Panc1 (cell line): ENCODE results near the gene KREMEN2. TPM values are rescaled to one million over a fixed set of nuclear protein-coding genes. Genes with fewer than 3 reads are reported as not detected.

ENCODE experiments used
- ATAC-seq: fragments of 200-7000 bp; cut with Tn5 transposase; 2 replicates; pipeline ENCODE4 v1.9.1; 2020; ENCODE audit warnings: mild to moderate bottlenecking, moderate library complexity
- BruUV-seq: library from RNA; stranded (reverse); fragments of 400-500 nt; replicated peaks from 2 replicates; lab custom pipeline; 2021; lab: Mats Ljungman, UMichigan
- CTCF ChIA-PET: fragments of 300-600 bp; sonication (Branson Sonifier 250); formaldehyde crosslinking; loops from one replicate; lab custom pipeline; 2022; ENCODE audit warnings: antibody characterized with exemption; lab: Charles Lee
- POLR2A ChIA-PET: fragments of 300-600 bp; sonication (Branson Sonifier 250); formaldehyde crosslinking; loops from one replicate; lab custom pipeline; 2022; ENCODE audit warnings: antibody characterized with exemption; lab: Charles Lee
- DNase-seq: peaks from one replicate; pipeline ENCODE4 v3.0.0-alpha.2; 2010; ENCODE audit warnings: low read depth, low spot score
- H3K27ac ChIP-seq: 2 replicates; pipeline ENCODE4 v1.5.1; 2011; ENCODE audit warnings: mild to moderate bottlenecking, low read length, inconsistent platforms
- H3K27me3 ChIP-seq: fragments of 200-500 bp; sonication (Bioruptor generic); 2 replicates; pipeline ENCODE4 v1.6.0; 2014; ENCODE audit warnings: low read length, inconsistent platforms; ENCODE audit not compliant: control insufficient read depth, insufficient read depth
- H3K36me3 ChIP-seq: fragments of 200-500 bp; sonication (Bioruptor generic); 2 replicates; pipeline ENCODE4 v1.5.1; 2014; ENCODE audit warnings: inconsistent platforms, mild to moderate bottlenecking, low read length, moderate library complexity; ENCODE audit not compliant: control insufficient read depth, insufficient read depth
- H3K4me1 ChIP-seq: 2 replicates; pipeline ENCODE4 v1.5.1; 2011; ENCODE audit warnings: inconsistent platforms, mild to moderate bottlenecking, low read length, moderate library complexity; ENCODE audit not compliant: control insufficient read depth, insufficient read depth
- H3K4me3 ChIP-seq, 2 experiments: 2 replicates each; pipeline ENCODE4 v1.5.1; 2011 to 2012; ENCODE audit warnings: low read depth in 2 of 2, low read length in 2 of 2, mild to moderate bottlenecking in 2 of 2, inconsistent platforms in 1 of 2, moderate library complexity in 1 of 2
- H3K9me3 ChIP-seq: fragments of 200-500 bp; sonication (Bioruptor generic); 2 replicates; pipeline ENCODE4 v1.5.1; 2014; ENCODE audit warnings: low read depth, mild to moderate bottlenecking, inconsistent platforms, low read length, moderate library complexity; ENCODE audit not compliant: control insufficient read depth, insufficient read depth
- CTCF ChIP-seq: fragments of 450-650 bp; IDR thresholded peaks from 2 replicates; pipeline ENCODE4 v1.5.1; 2017; ENCODE audit warnings: mild to moderate bottlenecking
- POLR2AphosphoS5 ChIP-seq: IDR thresholded peaks from 2 replicates; pipeline ENCODE4 v1.6.1; 2012; ENCODE audit warnings: mild to moderate bottlenecking, low read depth, low read length, moderate library complexity
- REST ChIP-seq, 2 experiments: IDR thresholded peaks; 2 replicates each; pipeline ENCODE4 v1.6.1; 2011 to 2012; ENCODE audit warnings: low read depth in 2 of 2, control low read depth in 1 of 2, low read length in 1 of 2, mild to moderate bottlenecking in 1 of 2, moderate library complexity in 1 of 2; ENCODE audit not compliant: insufficient read depth in 1 of 2
- SIN3A ChIP-seq: IDR thresholded peaks from 2 replicates; pipeline ENCODE4 v1.6.1; 2012; ENCODE audit warnings: low read depth, mild to moderate bottlenecking, low read length, moderate library complexity, borderline replicate concordance; ENCODE audit not compliant: insufficient read depth
- TCF7L2 ChIP-seq: IDR thresholded peaks from 2 replicates; pipeline ENCODE4 v1.6.1; 2011; ENCODE audit warnings: mild to moderate bottlenecking, low read depth, low read length, inconsistent platforms
- in situ Hi-C: cut with HindIII; loops from 2 replicates; pipeline ENCODE4 v1.10.0; 2016; ENCODE audit warnings: low sequenced_read_pairs, low pct_unique_long_range_greater_than_20kb
- intact Hi-C: fragments of 100-400 bp; cut with micrococcal nuclease; formaldehyde crosslinking; loops from one replicate; pipeline ENCODE4 v1.10.0; 2022; ENCODE audit not compliant: unreplicated experiment
- total RNA-seq: library from RNA; stranded (reverse); gene quantifications from one replicate; pipeline ENCODE4 v1.2.1, GENCODE V29; 2021; ENCODE audit not compliant: unreplicated experiment

KREMEN2 gene
- total RNA-seq, 1 experiment from 2014 or later, result 10.8 TPM

- Histone ChIP-seq H3K27me3 (no peaks in the 10 kb centered on the region), H3K4me1 (peaks cover 55% of the 10 kb centered on the region), H3K27ac (no peak overlapping the region), H3K9me3 (no peaks in the 10 kb centered on the region), H3K36me3 (peaks cover 2% of the 10 kb centered on the region; the same call in 1 of the 2 replicates), H3K4me3 (no peak overlapping the region)
- DNase-seq (no peak), ATAC-seq (no peak)
- BruUV-seq, result no TSS peak
- ChIA-PET CTCF (interaction anchor here (0.6 kb wide), 1 partner anchor 301 kb away, joined by 3 read pairs; no protein-coding TSS in a partner anchor), POLR2A (no interaction called here)
- TF ChIP-seq SIN3A (no peak), TCF7L2 (no peak), CTCF (no peak), POLR2AphosphoS5 (no peak), REST (IDR thresholded peaks at IDR 0.05; ENCODE audit: insufficient read depth in 1 of 2, low read depth in 2 of 2, low read length in 1 of 2) (no peak)
- intact Hi-C loops, result no loop called here
- in situ Hi-C loops, result no loop called here
Measured at GRCh38 chr16:2976201-2976600, 12.1 kb downstream of the KREMEN2 start.

GRCh38 chr16:2976673-2977072 lies 12.6 kb downstream of the KREMEN2 start:
- in situ Hi-C loops (no loop called here), intact Hi-C loops (no loop called here)
- TF ChIP-seq POLR2AphosphoS5 (no peak), CTCF (no peak), SIN3A (no peak), TCF7L2 (no peak), REST (IDR thresholded peaks at IDR 0.05; ENCODE audit: insufficient read depth in 1 of 2, low read depth in 2 of 2, low read length in 1 of 2) (no peak)
- ATAC-seq, result no peak
- ChIA-PET POLR2A (no interaction called here), CTCF (no interaction called here)
- Histone ChIP-seq H3K36me3 (peaks cover 2% of the 10 kb centered on the region; the same call in 1 of the 2 replicates), H3K4me1 (peaks cover 55% of the 10 kb centered on the region), H3K9me3 (no peaks in the 10 kb centered on the region), H3K27me3 (no peaks in the 10 kb centered on the region), H3K27ac (no peak overlapping the region), H3K4me3 (no peak overlapping the region)
- DNase-seq, result no peak
- no TSS peak for BruUV-seq
